Fibroblast of skin of back (primary cell): Measurements from ENCODE around the gene PLXDC2. TPM values are rescaled to one million over a fixed set of nuclear protein-coding genes. Genes with fewer than 3 reads are reported as not detected.
"Not testable (repeated sequence)": the region's sequence is repeated elsewhere in the genome, so short reads cannot be mapped to it uniquely, and the experiment has no call there.

ENCODE experiments used
- DNase-seq: peaks from one replicate; pipeline ENCODE4 v3.0.0-alpha.2; 2013
- polyA plus RNA-seq, 2 experiments: library from polyadenylated mRNA; unstranded; fragments of 120-200 nt; gene quantifications; one replicate each; pipeline ENCODE4 v1.2.1, GENCODE V29; 2013; ENCODE audit not compliant: insufficient read length in 2 of 2

The PLXDC2 gene
- polyA plus RNA-seq (2013, experiment 1 of 2; ENCODE audit: insufficient read length): 1.9 TPM
- 2.8 TPM for polyA plus RNA-seq (2013, experiment 2 of 2; ENCODE audit: insufficient read length)

DNA sequence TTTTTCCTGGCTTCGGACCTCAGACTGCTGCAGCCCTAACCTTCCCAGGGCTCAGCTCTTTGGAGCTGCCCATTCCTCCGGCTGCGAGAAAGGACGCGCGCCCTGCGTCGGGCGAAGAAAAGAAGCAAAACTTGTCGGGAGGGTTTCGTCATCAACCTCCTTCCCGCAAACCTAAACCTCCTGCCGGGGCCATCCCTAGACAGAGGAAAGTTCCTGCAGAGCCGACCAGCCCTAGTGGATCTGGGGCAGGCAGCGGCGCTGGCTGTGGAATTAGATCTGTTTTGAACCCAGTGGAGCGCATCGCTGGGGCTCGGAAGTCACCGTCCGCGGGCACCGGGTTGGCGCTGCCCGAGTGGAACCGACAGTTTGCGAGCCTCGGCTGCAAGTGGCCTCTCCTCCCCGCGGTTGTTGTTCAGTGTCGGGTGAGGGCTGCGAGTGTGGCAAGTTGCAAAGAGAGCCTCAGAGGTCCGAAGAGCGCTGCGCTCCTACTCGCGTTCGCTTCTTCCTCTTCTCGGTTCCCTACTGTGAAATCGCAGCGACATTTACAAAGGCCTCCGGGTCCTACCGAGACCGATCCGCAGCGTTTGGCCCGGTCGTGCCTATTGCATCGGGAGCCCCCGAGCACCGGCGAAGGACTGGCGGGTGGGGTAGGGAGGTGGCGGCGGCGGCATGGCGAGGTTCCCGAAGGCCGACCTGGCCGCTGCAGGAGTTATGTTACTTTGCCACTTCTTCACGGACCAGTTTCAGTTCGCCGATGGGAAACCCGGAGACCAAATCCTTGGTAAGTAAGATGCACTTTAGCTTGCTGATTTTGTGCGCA is at the start of gene PLXDC2:
Gene PLXDC2, plus strand, starts transcription at position 22 of the 820 bp plus-strand sequence.
- DNase-seq: peak; percentile 42

DNA sequence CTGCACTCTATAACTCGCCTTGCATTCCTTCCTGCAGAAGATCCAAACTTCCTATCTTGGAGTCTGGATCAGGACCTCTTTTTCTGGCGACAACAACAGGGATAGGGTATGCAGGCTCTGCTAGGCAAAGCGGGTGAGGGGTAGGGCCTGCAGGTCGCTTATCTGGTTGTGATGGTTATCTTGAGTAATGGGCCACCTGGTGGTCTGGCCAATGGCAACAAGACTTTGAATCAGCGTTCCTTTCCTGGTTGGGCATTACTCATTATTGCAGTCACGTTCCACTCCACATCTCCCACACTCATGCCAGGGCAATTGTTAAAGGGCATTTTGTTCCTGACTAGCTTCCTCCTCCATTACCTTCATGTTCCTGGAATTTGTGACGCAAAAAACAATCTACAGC is 48.4 kb upstream of the PLXDC2 start:
- no peak for DNase-seq

DNA sequence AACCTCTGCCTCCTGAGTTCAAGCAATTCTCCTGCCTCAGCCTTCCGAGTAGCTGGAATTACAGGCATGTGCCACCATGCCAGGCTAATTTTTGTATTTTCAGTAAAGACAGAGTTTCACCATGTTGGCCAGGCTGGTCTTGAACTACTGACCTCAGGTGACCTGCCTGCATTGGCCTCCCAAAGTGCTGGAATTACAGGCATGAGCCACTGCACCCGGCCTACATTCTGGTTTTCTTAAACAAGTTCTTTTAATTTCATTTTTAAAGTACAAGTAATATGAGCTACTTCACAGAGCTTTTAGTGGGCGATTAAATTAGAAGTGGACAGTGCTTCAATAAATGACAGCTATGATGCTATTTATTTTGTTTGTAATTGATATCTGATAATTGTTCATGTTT is 46.4 kb upstream of the PLXDC2 start:
- DNase-seq: not testable (repeated sequence)

- DNase-seq: no peak
Measured at GRCh38 chr10:19772972-19773371, 43.3 kb upstream of the PLXDC2 start.

DNA sequence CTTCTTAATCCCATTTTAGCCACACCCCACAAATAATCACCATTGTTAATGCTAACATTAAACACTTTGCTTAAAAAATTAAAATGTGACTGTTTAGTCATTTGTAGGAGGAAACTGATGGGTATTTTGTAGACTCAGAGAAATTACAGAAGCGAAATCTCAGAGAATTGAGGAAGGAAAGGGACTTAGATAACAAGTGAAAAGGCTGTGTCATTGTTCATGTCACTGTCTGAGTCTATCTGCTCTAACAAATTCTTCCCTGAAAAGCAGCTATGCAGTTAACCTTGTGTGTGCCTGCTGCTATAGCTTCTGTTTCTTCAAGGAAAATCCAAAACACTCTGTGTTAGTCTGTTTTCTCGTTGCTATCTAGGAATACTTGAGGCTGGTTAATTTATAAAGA is 40.9 kb upstream of the PLXDC2 start:
- DNase-seq: no peak

DNA sequence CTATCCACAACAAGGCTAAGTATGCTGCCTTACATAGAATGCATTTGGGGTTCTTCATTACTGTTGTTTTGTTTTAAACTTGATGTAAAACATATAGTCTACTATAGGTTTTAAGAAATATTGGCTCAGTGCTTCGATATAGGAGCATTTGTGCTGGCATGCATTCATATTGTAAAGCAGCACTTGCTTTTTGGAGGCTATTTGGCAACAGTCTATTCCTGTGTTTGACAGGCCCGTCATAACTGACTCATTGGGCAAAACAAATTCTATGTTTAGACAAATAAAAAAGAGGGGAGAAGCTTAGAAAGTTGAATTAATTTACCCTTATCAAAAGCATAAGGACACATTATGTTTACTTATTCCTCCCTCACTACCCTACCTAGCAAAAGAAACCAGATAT is 38.4 kb upstream of the PLXDC2 start:
- DNase-seq: no peak

GRCh38 chr10:19778996-19779395 is 37.2 kb upstream of the PLXDC2 start:
- DNase-seq: no peak

DNA sequence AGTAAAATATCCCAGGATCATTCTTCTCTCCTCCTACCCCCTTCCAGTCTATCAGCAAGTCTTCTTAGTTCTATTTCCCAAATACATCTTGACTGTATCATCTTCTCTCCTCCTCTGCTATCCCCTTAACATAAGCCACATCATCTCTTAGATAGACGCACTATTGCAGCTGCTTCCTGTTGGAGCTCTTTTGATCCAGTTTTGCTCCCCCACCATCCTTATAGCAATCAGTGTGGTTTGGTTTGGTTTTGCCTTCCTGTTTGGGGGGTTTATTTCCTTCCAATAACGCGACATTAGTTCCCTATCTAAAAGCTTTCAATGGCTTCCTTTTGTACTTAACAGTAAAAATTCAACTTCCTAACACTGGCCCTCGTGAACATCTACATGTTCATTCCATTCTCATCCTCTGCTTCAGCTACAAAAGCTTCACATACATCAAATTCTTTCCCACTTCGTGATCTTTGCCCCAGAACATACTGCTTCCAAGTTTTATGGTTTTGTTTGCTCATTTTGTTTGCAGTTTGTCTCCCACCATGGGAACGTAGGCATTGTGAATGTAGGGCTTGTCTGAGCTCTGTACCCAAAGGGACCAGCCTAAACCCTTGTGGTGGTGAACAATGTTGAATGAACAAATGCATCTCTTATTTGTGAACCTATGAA is 33.7 kb upstream of the PLXDC2 start:
- no peak for DNase-seq

- no peak for DNase-seq
Measured at GRCh38 chr10:19783721-19784120, 32.5 kb upstream of the PLXDC2 start.

GRCh38 chr10:19785366-19785765 is 30.9 kb upstream of the PLXDC2 start:
- no peak for DNase-seq

DNA sequence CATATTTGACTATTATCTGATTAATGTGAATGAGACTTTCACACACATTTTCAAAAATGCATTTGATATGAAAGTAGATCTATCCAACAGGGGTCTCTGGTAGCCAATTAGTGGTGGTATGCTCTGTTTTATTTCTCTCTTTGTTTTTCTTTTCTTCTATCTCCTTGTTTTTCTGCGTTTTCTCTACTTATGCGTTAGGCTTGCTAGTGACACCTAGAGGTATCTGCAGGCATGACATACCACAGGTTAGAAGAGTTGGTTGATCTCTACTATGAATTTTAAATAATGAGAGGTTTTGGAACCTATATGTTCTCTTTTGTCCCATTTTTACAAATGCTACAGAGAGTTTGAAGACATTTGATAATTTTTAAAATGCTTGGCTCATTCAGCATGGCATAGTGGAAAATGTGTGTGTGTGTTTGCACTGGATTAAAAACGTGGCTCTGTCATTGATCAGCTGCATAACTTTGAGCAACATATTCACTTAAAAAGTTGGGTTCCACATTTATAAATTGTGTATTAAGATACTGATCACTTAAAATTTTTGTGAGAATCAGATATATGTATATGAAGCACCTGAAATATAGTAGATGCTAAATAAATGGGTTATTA is 28.1 kb upstream of the PLXDC2 start:
- peak; percentile 45 for DNase-seq

- DNase-seq: peak; percentile 12
Measured at GRCh38 chr10:19788902-19789301, 27.3 kb upstream of the PLXDC2 start.

DNA sequence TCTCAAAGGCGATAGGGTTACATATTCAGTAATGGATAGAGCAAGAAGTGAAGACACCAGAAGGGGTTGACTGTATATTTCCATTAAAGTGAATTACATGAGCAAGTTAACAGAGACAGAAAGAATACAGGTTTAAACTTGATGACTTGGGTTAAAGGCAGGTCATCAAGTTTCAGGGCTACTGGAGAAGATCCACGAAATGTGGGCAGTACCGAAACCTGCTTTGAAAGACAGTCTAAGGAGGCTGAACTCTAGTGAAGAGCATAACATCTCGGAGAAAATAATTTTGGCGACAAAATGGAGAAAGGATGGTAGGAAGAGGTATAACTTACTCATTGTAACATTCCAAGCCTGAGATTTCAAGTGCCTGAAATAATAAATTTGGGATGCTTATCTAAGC is 26.6 kb upstream of the PLXDC2 start:
- no peak for DNase-seq

GRCh38 chr10:19791032-19791431 is 25.2 kb upstream of the PLXDC2 start:
- DNase-seq: no peak

- DNase-seq: no peak
Measured at GRCh38 chr10:19795684-19796083, 20.5 kb upstream of the PLXDC2 start.

GRCh38 chr10:19800161-19800560 is 16.1 kb upstream of the PLXDC2 start:
- DNase-seq: no peak

GRCh38 chr10:19801369-19801768 is 14.9 kb upstream of the PLXDC2 start:
- no peak for DNase-seq

DNA sequence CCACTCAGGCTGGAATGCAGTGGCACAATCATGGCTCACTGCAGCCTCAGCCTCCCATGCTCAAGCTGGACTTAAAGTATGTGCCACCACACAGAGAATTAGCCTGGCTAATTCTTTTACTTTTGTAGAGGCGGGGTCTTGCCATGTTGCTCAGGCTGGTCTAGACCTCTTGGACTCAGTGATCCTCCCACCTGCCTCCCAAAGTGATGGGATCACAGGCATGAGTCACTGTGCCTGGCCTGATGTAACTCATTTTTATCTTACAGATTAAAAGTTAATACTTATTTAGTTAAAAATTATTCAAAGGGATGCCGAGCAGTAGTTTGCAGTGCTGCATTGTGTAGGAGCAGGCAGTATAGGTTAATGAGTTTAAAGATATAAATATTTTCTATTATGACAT is 12.6 kb upstream of the PLXDC2 start:
- DNase-seq: no peak

GRCh38 chr10:19809481-19809880 is 6.8 kb upstream of the PLXDC2 start:
- no peak for DNase-seq

DNA sequence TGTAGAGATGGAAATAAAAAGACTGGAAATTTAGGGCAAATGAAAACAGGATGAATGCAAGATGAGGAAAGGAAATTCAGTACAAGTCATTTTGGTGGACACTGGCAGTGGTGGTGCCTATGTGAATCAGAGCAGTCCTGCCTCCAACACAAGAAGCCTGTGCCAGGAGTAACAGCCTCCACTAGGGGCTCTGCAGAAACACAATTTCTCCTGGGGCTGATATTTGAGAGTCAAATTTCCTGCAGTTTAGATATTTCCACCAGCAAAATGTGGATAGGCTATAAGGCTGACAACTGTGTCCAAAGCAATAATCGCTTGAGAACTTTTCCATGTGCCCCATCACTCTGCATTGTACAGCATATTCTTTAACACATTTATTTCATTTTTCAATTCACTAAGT is 4.7 kb upstream of the PLXDC2 start:
- DNase-seq: peak; percentile 42

- no peak for DNase-seq
Measured at GRCh38 chr10:19812976-19813375, 3.3 kb upstream of the PLXDC2 start.

- DNase-seq: no peak
Measured at GRCh38 chr10:19815036-19815730, 1.0 kb upstream of the PLXDC2 start.
